GM19395 (cell line): ENCODE results near the gene BMAL1.

Experiments
- ATAC-seq: cut with Tn5 transposase; IDR thresholded peaks from one replicate; pipeline ENCODE4 v1.9.1; 2021; ENCODE audit warnings: mild to moderate bottlenecking, moderate library complexity; ENCODE audit not compliant: unreplicated experiment

BMAL1 gene

DNA sequence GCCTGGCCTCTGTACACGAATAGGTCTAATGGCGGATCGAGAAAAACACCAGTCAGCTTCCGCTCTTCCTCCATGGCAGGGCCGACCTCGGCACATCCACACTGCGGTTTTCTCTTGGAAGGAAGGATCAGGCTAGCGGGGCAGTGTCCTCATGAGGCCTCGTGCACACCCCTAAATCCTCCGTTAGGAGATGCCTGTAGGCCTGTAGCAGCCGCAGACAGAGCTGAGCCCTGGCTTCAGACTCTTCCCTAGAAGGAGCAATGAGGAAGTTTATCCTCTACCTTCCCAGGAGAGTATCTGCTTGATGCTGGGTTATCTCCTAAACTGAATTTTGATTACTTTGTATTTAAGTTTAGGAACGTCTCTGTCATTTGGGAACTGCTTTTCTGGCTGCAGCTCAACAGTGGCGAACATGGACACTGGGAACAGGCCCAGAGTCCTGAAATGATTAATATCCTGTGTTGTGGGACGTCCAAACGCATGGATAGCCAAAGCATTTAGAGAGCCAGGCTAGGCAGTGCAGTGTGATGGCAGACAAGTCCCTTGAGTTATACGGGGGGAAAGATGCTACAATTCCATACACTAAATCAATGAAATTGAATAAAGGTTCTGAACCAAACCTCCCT, 16.5 kb upstream of the BMAL1 start:
- no peak for ATAC-seq

DNA sequence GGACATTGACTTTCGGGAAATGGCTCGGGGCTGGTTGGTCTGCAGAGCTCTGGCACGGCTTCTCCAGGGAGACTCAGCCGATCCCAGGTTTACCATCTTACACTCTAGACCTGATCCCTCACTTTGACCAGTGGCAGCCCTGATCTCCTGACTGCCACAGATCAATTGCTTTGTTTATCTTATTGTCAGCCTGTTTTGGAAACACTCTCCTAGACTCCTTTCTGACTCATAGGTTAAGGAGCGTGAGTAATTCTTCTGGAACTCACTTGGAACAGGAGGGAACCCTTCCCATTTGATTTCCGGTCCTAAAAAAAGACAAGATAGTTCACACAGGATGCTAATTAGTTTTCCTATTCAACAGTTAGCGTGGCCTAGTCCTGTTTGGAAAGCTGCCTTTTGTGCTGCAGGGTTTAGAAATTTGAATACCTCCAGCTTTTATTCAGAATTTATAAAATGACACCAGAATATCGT, 16.0 kb upstream of the BMAL1 start:
- no peak for ATAC-seq

DNA sequence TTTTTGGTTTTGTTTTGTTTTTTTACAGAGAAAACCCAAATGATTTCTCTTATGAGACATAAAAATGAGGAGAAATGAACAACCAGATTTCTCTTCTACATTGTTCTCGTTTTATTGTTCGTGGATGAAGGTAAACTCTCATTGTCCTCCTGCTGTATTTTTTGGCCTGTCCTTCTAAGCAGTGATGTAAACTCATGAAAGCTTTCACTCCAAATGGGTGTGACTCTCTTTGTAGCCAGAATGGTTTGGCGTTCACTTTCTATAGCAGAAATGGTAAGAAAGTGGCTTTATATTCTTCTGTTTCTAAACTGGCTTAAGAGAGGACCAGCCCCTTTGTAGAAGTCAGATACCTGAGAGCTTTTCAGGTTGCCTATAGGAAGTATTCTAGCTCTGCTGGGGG, 15.5 kb upstream of the BMAL1 start:
- no peak for ATAC-seq

DNA sequence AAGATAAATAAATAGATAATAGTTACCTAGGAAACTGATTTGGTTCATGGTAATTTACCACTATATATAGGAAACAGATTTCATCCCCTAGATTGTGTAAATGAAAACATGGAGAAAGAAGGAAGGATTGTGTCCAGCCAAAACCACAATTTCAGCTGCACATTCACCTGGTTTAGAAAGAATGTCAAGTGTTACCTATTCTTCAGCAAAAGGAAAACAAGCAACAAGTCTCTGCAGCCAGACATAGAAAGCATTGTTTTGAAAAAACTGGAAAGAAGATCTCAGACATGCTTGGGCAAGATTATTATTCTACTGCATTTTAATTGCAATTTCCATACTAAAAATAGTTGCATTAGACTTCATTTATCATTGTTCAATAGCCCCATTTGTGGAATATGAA, 8.8 kb upstream of the BMAL1 start:
- ATAC-seq = no peak

DNA sequence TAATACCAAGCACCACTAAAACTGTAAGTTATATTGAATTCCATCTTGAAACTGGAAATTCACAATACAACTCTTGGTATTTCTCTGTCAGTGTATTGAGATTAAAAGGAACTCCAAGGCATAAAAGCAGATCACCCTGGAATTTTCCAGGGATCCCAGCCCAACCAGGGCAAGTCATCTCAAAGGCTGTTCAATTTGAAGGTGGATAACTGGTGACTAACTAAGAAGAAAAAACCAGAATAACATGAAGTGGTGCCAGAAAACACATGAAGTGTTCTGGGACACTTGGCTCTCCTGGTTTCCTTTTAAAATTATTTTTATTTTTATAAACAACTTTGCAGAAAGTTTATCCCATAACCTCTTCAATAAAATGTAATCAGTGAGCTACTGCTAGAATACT, 7.8 kb upstream of the BMAL1 start:
- ATAC-seq = no peak

DNA sequence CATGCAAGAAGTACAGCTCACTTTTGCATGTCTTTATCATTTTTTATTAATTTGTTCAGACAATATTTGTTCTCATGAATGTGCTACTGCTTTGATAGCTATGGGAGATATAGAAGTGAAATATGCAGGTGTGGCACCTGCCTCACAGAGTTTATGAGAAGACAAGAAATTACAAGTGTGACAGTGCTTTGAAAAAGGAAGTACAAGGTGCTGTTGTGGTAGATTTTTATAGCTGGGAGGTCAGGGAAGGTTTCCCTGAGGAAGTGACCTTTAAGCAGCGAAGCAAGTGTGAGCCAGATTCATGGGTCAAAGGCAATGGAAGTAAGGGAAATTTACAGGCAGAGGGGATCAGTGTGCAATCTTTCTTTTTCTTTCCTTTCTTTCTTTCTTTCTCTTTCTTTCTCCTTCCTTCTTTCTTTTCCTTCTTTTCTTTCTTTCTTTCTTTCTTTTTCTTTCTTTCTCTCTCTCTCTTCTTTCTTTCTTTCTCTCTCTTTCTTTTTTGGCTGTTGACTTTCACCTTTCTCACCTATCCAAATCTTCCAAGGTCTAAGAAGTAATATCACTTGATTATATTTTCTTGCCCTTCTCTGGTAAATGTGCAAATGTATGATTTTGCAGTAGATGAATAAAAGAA, 6.4 kb upstream of the BMAL1 start:
- no peak for ATAC-seq

DNA sequence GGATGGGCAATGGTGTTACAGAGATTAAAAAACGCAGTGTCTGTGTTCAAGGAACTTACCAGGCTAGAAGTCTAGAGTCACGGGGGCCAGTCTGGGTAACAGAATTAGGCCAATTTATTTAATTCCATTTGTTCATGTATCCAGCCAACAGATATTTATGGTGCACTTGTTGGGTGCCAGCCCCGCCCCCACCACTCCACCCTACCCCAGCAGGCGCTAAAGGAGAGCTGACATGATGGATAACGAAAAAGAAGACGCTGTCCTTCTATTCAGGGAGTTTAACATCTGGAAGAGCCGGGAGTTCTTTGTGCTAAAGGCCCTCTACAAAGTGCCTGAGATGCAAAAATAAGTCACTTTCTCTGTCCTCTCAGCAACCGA, 1.1 kb upstream of the BMAL1 start:
- no peak for ATAC-seq

DNA sequence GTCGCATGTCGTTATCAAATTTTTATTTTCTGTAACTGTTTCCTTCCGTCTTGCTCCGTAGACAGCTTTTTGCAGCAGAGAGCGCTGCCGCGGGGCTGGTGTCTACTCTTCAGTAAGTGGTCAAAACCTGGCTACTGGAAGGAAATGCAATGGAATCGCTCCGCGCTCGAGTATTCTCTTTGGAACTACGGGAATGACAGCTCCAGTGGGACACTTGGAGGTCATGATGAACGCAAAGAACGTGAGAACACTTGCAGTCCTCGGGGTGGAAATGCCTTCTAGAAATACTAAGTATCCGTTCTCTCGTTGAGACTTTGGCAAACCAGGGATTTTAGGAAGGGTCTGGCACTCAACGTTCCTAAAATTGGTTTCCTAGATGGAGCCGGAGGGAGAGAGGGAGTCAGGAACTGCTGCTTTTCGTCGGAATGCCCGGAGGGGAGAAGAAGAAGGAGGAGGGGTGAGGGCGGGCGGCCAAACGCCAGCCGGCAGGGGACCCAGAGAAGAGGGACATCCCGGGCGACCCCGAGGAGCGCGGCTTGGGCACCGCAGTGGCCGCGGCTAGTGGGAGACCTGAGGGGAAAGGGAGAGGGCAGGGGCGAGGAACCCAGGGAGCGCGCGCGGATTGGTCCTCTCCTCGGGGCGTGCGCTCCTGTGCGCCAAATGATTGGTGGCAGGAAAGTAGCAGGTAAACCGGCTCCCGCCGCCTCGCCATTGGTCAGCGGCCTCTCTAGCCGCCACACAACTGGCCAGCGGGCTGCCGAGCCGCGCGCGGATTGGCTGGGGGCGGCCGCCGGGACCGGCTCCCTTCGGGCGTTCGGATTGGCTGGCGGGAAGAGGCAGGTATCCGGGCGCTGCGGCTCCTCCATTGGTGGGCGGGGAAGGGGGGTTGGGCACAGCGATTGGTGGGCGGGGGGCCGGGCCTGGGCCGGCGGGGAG, 490 bp upstream of the BMAL1 start:
- ATAC-seq = peak; percentile 94

DNA sequence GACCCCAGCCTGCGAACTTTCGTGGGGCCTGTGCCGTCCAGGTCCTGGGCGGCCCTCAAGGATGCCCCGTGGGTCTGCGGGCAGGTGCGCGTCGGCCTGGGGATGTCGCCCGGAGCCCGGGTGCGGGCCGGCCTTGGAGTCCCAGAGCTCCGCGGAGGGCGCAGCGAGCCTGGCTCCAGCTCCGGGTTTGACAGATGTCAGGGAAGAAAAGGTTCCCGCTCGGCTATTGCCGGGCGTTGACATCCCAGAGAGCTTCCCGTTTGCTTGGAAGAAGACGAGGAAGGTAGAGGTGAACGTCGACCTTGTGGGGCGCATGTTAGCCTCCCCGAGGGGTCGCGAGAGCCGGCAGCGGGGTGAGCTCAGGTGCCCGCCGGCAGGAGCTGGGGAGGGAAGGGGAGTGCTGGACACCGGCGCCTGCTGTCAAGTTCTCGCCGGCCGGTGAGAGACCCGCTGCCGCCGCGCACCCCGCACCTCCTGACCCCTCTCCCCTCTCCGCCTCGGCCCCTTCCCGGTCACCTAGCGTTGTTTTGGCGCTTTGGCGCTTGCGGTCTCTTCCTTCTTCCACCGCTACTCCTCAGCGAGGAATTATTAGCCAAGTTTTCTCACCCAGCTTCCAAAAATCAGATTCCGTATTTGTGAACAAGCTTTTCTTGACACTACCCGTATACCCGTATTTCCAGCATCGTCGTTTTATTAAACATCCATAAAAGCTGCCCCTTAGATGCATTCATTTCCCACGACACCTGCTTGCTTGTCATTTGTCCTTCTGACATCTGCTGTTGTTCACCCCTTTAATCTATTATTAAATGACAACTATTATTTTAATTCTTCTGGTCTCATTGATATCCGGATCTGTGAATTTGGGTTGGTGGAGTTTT, 1.3 kb downstream of the BMAL1 start:
- ATAC-seq = peak; percentile 7

DNA sequence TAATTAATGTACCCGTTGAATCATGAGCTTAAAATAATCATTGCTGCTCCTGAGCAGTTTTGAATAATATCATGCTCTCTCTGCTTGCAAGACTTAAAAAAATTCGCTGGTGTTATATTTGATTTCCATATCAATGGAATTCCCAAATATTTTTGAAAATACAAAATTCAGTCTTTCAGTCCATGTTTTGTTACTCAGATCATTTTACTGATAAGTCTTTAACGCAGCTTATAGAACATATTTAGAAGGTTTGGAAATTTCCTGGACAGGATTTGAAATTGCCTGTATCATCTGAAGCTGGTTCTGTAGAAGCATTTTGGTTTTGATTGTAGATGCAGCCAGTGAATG, 1.9 kb downstream of the BMAL1 start:
- ATAC-seq = no peak

DNA sequence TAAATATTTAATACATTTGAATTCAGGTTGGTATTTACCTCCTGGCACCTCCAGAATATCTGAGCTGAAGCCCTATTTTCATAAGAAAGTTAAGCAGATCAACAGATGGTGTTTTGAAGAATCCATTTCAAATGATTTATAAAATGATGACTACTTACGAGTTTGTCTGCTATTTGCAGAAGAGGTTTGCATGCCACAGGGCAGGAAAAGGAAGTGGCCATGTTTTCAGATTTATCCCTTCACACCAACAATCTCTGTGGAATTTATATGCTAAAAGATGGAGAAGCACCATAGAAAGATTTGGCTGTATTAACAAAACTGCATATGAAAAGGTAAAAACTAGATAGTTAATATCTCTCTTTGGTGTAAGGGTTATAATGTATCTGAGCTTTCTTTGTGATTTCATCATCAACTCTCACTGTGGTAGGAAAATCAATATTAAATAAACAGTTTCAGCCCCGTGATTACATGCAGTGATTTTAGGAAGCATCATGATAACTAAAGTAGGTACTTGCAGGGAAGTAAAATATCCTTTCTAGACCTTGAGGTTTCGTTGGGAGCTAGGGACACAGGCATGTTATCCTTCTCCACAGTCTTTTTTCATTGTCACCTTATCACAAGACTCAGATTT, 2.6 kb downstream of the BMAL1 start:
- no peak for ATAC-seq

DNA sequence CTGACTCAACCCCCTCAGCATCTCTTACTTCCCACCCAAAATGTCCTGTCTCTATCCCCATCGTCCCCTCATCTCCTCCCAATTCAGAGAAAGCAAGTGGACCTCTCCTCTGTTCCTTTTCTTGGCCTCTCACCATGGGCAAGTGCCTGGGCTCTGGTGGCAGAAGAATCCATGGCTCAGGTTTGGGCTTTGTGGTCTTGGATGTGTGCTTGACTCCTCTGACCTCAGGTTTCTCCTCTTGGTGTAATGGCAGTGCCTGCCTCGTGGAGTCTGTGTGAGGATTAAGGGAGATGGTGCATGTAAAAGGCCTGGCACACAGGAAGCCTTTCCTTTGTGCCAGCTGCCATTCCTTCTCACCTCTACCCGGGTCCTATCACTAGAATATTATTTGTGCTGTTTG, 3.2 kb downstream of the BMAL1 start:
- ATAC-seq = no peak

DNA sequence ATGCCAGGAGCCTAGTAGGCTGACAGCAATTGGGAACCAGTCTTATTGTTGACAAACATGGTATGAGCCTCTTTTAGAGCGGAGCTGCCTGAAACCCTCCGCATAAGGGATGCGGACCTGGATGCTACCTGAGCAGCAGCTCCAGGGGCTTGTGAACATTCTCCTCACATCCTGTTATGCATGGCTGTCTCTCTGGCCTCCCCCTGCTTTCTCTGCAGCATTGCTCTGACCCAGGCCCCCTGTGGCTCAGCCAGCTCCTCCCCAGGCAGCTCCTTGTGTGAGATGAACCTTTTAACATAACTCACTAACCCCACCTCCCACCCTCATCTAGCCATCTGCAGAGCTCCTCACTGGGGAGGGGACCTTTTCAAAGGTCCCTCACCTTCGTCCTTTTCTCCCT, 6.0 kb downstream of the BMAL1 start:
- ATAC-seq = no peak

DNA sequence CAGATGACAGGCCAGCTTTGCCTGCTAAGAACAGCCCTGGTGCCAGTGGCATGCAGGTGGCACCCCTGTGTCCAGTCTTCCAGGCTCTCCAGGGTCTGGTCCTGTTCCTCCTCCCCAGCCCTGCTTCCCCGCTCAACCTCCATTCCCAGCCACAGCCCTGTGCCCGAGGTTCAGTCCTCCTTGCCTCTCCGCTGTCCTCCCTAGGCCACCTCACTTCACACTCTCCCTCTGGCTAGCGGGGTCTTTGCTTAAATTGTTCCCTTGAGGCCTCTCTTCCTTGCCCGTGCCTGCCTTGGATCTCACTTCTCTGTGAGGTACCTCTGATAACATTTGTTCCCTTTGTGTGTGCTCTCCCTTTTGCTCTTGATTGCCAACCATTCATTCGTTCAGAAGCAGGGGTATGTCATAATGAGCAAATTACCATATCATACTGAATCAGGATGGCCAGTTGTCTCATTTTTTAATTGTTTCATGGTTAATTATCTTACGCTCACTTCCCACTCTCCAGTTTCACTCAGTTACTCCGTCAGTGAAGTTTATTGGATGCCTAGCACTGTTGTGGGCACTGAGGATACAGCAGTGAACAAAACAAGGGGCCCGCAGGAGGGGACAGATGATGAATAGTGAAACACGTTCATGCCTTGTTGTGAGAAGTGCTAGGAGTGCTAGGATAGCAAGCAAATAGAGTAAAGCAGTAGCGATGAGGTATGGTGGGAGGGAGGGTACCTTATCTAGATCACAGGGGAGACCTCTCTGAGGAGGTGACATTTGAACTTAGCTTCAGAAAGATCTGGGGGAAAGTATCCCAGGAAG, 7.4 kb downstream of the BMAL1 start:
- ATAC-seq = no peak

DNA sequence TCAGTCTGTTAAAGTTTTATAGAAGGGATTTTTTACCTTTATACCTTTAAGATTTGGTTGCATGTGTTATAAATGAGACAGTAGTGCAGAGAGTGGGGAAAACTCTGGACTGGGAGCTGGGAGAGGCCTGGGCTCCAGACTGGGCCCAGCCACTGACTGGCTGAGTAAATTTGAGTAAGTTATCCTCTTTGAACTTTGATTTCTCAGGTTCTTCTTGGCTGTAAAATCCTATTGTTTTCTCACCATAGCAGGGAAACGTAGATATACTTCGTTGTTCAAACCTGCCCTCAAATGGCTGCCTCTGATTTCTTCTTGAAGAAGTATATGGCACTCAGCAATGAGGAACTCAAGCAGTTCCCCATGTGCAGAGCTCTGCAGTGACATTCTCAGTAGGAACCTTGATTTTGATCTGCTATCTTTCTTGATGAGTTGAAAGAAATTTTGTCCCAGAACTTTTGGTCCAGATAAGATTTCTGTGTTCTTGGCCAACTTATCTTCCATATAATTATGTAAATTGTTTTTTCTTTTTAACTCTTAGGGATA, 8.8 kb downstream of the BMAL1 start:
- no peak for ATAC-seq

DNA sequence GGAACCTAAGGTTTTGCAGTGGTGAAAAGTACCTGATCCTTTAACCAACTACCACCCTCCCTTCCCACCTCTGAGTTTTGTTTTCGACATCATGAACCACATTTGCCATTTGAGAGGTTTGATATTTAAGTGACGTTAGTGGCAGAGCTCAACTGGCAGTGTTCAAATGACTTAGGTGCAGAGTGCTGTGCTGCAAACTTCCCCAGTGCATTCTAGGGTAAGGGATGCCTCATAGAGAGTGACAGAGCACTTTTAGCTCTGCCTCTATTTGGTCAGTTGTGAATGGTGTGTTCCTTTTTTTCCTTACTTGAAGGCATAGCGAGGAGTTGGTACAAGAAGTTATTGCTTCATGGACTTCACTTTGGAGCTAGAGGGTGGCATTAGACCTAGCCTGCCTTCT, 9.4 kb downstream of the BMAL1 start:
- ATAC-seq = no peak

DNA sequence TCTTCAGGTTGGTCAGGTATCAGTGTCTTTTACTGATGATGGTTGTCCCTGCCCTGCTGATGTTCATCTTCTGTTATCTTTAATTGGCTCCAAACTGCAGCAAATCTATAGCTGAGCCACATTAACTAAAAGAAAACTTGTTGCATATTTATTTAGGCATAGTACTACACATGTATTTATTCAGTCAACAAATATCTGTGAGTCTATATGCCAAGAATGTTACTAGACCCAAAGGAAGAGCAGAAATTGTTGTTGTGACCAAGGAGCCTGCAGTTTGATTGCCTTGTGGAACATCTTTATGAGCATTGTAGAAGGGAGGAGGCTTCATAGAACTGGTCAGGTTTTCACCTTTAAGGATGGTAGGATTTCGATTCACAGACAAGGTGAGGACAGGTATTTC, 10.1 kb downstream of the BMAL1 start:
- no peak for ATAC-seq

DNA sequence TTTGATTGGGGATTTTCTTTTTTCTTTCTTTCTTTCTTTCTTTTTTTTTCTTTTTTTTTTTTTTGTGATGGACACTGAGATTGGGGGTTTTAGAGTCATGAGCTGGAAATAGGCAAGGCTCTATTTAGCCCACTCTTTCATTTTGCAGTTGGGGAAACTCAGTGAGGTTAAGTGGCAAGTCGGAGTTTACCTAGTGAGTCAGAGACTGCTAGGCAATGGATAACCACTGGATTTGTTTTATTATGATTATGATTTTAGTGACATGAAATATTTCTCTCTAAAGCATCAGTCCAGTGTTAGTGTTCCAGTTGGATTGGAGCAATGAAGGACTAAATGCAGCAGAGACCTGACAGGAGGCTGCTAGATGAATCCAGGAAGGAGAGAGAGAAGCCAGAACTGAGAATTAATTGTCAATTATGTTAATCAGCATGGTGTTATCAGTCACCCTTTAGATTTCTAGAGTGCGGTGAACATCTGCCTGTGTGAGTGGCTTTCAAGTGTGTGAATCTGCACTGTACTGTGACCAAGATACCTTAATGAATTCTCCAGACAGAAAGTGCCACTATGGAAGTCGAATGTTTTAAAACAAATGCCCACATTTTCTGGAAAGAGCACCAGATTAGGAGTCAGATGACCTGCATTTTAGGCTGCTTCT, 10.9 kb downstream of the BMAL1 start:
- no peak for ATAC-seq

DNA sequence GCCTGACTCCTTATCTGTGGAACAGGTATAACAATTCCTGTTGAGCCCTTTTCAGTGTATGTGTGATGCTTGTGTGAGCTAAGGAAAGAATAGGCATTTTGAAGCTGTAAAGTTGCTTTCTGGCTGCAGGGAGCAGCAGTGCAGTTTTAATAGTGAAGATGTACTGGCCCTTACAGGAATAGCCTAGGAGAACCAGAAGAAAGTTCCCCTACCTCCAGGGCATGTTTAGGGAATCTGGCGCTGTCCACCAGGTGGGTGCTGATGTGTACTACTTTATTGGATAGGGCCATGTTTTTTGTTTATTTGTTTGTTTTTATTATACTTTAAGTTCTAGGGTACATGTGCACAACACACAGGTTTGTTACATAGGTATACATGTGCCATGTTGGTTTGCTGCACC, 11.5 kb downstream of the BMAL1 start:
- no peak for ATAC-seq
